Measurements from ENCODE around the gene PEPD.
"Not testable (repeated sequence)": the region's sequence is repeated elsewhere in the genome, so short reads cannot be mapped to it uniquely, and the experiment has no call there.

PEPD gene

DNA sequence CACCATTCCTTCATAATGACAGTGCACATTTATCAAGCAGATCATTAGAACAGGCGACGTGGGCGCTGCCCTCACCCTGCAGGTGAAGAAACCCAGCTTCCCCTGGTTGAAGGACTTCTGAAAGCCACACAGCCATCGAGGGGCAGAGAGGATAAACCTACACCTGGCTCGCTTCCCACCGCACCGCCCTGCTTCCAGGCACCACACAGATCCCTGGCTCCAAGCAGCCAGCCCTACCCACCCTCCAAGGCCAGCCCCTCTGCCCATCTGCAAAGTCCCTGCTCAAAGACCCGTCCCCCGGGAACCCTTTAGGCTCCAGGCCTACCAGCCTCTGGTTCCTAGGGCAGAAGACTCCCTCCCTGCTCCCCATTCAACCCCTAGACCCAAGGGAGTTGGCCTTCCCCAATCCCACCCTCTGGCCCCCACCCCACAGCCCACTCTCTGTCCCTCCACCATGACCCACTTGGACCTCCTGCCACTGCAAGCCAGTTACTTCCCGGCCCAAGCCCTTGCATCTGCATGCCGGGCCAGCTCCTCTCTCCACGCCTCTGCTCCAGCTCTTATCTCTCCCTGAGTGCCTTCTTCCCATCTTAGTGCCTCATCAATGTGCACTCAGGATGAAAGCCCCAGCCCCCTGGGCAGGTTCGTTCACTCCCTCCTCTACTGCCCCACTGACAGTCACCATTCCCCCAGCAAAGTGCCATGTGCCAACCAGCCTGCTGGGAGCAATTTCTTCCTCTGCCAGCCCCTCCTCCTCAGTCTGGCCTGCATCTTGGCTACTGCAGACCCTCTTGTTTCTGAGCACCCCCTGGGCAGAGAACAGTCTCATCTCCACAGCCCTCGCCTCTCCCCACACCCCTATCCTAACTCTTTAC, 28.0 kb downstream of the PEPD start:
- H3K9me3 ChIP-seq (ENCODE audit: low read length), result no peaks in the 10 kb centered on the region
- no peak overlapping the region for H3K9ac ChIP-seq (ENCODE audit: low read length)
- no peak overlapping the region for H3K27ac ChIP-seq (ENCODE audit: low read depth, low read length)
- no peaks in the 10 kb centered on the region for H3K27me3 ChIP-seq (ENCODE audit: control insufficient read depth in 1 of 2, insufficient read depth in 2 of 2, low read length in 2 of 2)
- no peaks in the 10 kb centered on the region for H3K4me1 ChIP-seq (ENCODE audit: insufficient read depth, low read length)
- H3K4me3 ChIP-seq (ENCODE audit: low read depth in 1 of 2, low read length in 2 of 2), result no peak overlapping the region
- peaks cover 6% of the 10 kb centered on the region for H3K36me3 ChIP-seq (ENCODE audit: insufficient read depth, low read length)

DNA sequence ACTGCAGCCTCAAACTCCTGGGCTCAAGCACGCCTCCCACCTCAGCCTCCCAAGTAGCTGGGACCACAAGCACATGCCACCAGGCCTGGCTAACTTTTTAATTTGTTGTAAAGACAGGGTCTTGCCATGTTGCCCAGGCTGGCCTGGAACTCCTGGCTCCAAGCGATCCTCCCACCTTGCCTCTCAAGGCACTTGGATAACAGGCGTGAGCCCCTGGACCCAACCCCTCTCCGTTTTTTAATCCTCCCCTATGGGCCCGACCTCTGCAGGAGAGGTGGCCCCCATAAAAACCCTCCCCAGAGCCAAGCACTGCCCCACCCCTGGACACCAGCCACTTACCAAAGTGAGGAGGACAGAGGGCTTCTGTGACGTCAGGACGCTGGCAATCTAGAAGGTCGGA, 28.6 kb downstream of the PEPD start:
- Histone ChIP-seq H3K27ac (ENCODE audit: low read depth, low read length) (no peak overlapping the region), H3K27me3 (ENCODE audit: control insufficient read depth in 1 of 2, insufficient read depth in 2 of 2, low read length in 2 of 2) (no peaks in the 10 kb centered on the region), H3K9ac (ENCODE audit: low read length) (no peak overlapping the region), H3K4me3 (ENCODE audit: low read depth in 1 of 2, low read length in 2 of 2) (no peak overlapping the region), H3K4me1 (ENCODE audit: insufficient read depth, low read length) (no peaks in the 10 kb centered on the region), H3K9me3 (ENCODE audit: low read length) (no peaks in the 10 kb centered on the region), H3K36me3 (ENCODE audit: insufficient read depth, low read length) (peaks cover under 1% of the 10 kb centered on the region)

DNA sequence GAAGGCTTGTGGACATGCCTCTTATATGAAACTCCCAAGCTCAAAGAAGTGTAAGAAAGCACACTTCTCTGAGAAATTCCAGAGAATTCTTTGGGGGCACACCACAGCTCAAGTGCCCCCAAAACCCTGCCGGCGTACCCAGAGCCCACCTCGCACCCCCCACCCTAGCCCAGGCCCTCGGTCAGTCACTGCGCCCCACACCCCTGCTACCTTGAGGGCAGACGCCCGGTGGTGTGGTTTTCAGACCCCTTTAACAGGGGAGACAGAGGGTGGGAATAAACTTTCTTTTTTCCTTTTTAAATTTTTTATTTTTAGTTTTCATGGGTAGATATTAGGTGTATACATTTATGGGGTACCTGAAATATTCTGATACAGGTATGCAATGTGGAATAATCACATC, 29.5 kb downstream of the PEPD start:
- H3K4me3 ChIP-seq (ENCODE audit: low read depth in 1 of 2, low read length in 2 of 2), result no peak overlapping the region
- H3K9ac ChIP-seq (ENCODE audit: low read length), result no peak overlapping the region
- H3K9me3 ChIP-seq (ENCODE audit: low read length), result no peaks in the 10 kb centered on the region
- no peaks in the 10 kb centered on the region for H3K4me1 ChIP-seq (ENCODE audit: insufficient read depth, low read length)
- H3K27ac ChIP-seq (ENCODE audit: low read depth, low read length), result no peak overlapping the region
- no peaks in the 10 kb centered on the region for H3K36me3 ChIP-seq (ENCODE audit: insufficient read depth, low read length)
- H3K27me3 ChIP-seq (ENCODE audit: control insufficient read depth in 1 of 2, insufficient read depth in 2 of 2, low read length in 2 of 2), result no peaks in the 10 kb centered on the region

DNA sequence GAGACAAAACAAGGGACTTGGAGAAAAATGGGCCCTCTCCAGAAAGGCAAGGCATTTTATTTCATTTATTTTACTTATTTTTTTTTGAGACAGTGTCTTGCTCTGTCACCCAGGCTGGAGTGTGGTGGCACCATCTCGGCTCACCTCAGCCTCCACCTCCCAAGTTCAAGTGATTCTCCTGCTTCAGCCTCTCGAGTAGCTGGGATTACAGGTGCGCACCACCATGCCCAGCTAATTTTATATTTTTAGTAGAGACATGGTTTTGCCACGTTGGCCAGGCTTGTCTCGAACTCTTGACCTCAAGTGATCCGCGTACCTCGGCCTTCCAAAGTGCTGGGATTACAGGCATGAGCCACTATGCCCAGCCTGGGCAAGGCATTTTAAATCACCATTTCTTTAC, 31.0 kb downstream of the PEPD start:
- H3K4me3 ChIP-seq (ENCODE audit: low read depth in 1 of 2, low read length in 2 of 2); H3K36me3 ChIP-seq (ENCODE audit: insufficient read depth, low read length); H3K4me1 ChIP-seq (ENCODE audit: insufficient read depth, low read length); H3K9me3 ChIP-seq (ENCODE audit: low read length); H3K27ac ChIP-seq (ENCODE audit: low read depth, low read length); H3K27me3 ChIP-seq (ENCODE audit: control insufficient read depth in 1 of 2, insufficient read depth in 2 of 2, low read length in 2 of 2); H3K9ac ChIP-seq (ENCODE audit: low read length): not testable (repeated sequence)

DNA sequence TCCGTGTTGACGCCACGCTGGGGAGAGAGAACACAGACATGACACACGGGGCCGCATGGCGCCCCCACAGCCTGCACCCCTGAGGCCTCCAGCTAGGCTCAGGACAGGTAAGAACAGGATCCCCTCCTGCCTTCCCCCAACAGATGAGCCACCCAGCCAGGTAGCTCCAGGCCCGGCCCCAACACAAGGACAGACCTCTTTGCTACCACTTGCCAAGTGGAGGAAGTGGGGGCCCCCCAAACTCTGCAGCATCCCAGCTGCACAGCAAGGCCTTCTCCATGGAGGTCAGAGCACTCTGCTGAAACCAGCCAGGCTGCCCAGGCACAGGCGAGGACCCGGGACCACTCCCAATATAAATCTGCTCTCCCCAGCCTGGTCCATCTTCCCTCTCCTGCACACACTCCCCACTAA, 31.5 kb downstream of the PEPD start:
- H3K27ac ChIP-seq (ENCODE audit: low read depth, low read length), result no peak overlapping the region
- no peaks in the 10 kb centered on the region for H3K36me3 ChIP-seq (ENCODE audit: insufficient read depth, low read length)
- no peaks in the 10 kb centered on the region for H3K9me3 ChIP-seq (ENCODE audit: low read length)
- no peak overlapping the region for H3K4me3 ChIP-seq (ENCODE audit: low read depth in 1 of 2, low read length in 2 of 2)
- no peaks in the 10 kb centered on the region for H3K4me1 ChIP-seq (ENCODE audit: insufficient read depth, low read length)
- H3K27me3 ChIP-seq (ENCODE audit: control insufficient read depth in 1 of 2, insufficient read depth in 2 of 2, low read length in 2 of 2), result no peaks in the 10 kb centered on the region
- H3K9ac ChIP-seq (ENCODE audit: low read length), result no peak overlapping the region

DNA sequence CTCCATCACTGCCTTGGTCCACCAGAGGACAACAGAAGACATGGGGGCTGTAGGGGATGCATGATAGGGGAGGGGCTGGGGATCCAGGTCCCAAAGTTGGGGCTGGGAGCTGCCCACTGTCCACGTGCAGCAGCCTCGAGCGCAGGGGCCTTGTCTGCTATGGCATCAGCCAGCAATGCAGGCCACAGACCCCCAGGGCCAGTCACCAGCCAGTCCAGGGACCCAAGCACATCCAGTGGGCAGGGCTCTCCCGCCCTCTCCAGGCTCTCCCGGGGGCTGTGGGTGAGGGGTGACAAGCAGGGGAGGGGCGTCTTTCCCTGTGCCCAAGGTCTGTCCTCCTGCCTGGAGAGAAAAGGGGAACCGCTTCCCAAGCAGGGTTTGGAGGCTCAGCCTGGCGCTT, 32.8 kb downstream of the PEPD start:
- no peaks in the 10 kb centered on the region for H3K4me1 ChIP-seq (ENCODE audit: insufficient read depth, low read length)
- no peak overlapping the region for H3K27ac ChIP-seq (ENCODE audit: low read depth, low read length)
- H3K36me3 ChIP-seq (ENCODE audit: insufficient read depth, low read length), result no peaks in the 10 kb centered on the region
- no peaks in the 10 kb centered on the region for H3K27me3 ChIP-seq (ENCODE audit: control insufficient read depth in 1 of 2, insufficient read depth in 2 of 2, low read length in 2 of 2)
- no peaks in the 10 kb centered on the region for H3K9me3 ChIP-seq (ENCODE audit: low read length)
- H3K9ac ChIP-seq (ENCODE audit: low read length), result no peak overlapping the region
- no peak overlapping the region for H3K4me3 ChIP-seq (ENCODE audit: low read depth in 1 of 2, low read length in 2 of 2)

DNA sequence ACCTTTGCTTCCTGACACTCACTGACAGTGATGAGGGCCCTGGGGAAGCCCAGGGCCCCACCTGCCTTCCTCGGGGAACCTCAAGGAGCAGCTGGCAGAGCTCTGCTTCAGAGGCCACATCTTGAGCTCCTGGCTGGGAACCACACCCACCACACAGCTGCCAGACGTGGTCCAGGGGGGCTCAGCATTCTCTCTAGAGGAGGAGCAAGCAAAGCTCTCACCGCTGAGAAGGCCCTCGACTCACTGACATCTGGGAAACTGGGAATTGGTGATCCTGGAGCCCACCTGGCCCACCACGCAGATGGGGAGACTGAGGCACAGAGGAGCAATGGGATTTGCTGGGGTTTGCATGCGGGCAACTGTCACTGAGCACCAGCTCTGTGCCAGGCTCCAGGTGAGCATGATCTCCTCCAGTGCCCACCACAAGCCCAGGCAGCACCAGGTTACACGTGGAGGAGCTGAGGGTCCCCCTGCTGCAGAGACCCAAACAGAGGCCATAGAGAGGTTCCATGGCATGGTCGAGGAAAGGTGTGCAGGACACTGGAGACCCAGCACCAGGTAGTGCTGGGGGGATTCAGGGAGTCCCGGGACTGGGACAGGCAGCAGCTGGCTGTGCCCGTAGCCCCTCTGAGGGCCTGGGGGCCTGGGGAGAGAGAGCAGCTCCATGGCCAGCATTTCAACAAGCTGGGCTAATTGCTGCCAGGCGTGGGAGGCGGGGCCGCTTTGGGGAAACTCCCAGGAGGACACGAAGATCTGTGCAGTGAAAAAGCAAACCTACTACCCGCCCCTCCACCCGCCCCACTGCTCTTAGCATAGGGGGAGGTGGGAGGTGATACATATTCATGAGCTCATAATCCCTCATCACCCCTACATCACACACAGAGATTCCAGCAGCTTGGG, 33.4 kb downstream of the PEPD start:
- Histone ChIP-seq H3K9ac (ENCODE audit: low read length) (no peak overlapping the region), H3K27me3 (ENCODE audit: control insufficient read depth in 1 of 2, insufficient read depth in 2 of 2, low read length in 2 of 2) (no peaks in the 10 kb centered on the region), H3K27ac (ENCODE audit: low read depth, low read length) (no peak overlapping the region), H3K4me3 (ENCODE audit: low read depth in 1 of 2, low read length in 2 of 2) (no peak overlapping the region), H3K9me3 (ENCODE audit: low read length) (no peaks in the 10 kb centered on the region), H3K36me3 (ENCODE audit: insufficient read depth, low read length) (no peaks in the 10 kb centered on the region), H3K4me1 (ENCODE audit: insufficient read depth, low read length) (no peaks in the 10 kb centered on the region)

DNA sequence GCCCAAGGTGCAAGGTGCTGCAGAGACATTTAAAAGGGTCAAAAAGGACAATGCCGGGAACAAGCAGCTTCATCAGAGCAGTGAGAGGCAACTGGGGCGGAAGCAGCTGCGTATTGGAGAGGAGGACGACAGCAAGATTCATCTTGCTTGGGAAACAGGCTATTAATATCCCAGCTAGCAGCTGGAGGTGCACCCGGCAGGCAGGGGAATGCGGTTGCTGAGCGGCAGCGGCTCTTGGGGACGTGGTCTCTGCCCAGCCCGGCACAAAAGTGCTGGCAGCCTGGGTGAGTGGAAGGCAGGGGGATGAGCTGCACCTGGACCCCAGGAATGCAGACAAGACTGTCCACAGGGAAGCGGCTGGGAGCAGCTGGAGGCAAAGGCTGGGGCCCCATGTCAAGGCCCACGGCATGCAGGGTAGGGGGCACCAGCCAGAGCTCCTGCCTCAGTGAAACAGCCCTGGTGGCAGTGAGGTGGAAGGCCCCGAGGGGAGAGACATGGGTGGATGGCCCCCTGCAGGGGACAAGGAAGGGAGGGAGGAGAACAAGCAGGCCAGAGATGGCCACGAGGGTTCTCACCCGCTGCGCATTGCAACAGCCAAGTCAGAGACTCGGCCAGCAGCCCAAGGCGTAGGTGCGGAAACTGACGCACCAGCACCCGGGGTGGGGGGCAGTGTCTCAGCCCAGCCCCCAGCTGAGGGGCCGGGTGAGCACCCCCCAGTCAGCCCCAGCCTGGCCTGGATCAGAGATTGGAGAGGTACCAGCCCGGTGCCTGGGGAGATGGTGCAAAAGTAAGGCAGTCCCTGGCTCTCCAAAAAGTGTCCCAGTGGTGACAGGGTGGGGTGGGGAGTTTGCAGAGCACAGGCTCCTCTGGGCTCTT, 34.4 kb downstream of the PEPD start:
- no peaks in the 10 kb centered on the region for H3K4me1 ChIP-seq (ENCODE audit: insufficient read depth, low read length)
- no peaks in the 10 kb centered on the region for H3K9me3 ChIP-seq (ENCODE audit: low read length)
- no peak overlapping the region for H3K27ac ChIP-seq (ENCODE audit: low read depth, low read length)
- H3K36me3 ChIP-seq (ENCODE audit: insufficient read depth, low read length), result no peaks in the 10 kb centered on the region
- no peak overlapping the region for H3K4me3 ChIP-seq (ENCODE audit: low read depth in 1 of 2, low read length in 2 of 2)
- no peak overlapping the region for H3K9ac ChIP-seq (ENCODE audit: low read length)
- no peaks in the 10 kb centered on the region for H3K27me3 ChIP-seq (ENCODE audit: control insufficient read depth in 1 of 2, insufficient read depth in 2 of 2, low read length in 2 of 2)

DNA sequence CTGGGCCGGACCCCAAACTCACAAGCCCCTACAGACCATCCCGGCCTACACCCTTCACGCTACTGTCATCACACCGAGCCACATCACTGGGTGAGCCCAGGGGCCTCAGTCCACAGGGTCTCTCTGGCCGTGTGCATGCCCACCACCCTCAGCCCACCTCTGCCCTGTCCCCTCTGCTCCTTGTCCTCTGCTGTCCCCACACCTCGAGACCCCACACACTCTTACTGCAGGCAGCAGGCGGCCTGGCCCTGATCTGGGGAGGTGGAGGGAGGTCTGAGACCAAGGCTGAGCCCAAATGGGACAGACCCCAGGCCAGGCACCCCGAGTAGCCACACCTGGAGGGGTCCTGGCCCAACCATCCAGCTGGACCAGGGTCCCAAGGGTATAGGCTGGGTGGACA, 35.2 kb downstream of the PEPD start:
- Histone ChIP-seq H3K27me3 (ENCODE audit: control insufficient read depth in 1 of 2, insufficient read depth in 2 of 2, low read length in 2 of 2) (no peaks in the 10 kb centered on the region), H3K36me3 (ENCODE audit: insufficient read depth, low read length) (no peaks in the 10 kb centered on the region), H3K9me3 (ENCODE audit: low read length) (no peaks in the 10 kb centered on the region), H3K4me1 (ENCODE audit: insufficient read depth, low read length) (no peaks in the 10 kb centered on the region), H3K9ac (ENCODE audit: low read length) (no peak overlapping the region), H3K27ac (ENCODE audit: low read depth, low read length) (no peak overlapping the region), H3K4me3 (ENCODE audit: low read depth in 1 of 2, low read length in 2 of 2) (no peak overlapping the region)

DNA sequence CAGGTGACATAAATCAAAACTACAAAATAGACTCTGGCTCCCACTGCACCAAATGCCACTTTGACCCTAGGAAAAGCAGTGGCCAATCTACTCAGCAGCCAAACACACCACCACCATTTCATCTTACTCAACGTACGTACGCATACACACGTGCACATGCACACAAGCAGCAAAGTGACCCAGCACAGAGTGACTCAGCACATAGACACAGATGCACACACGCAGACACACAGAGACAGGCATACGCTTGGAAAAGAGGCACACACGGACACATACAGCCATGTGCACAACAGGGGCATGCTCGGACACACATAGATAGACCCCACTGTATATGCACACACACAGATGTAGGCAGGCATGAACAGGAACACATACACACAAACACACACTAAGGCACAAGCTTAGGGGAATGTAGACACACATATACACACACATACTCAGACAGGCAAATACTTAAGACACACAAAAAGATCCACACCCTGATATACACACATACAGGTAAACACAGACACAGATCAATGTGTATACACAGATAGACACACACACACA, 37.3 kb downstream of the PEPD start:
- Histone ChIP-seq H3K27ac (ENCODE audit: low read depth, low read length) (no peak overlapping the region), H3K36me3 (ENCODE audit: insufficient read depth, low read length) (peaks cover 5% of the 10 kb centered on the region), H3K4me1 (ENCODE audit: insufficient read depth, low read length) (no peaks in the 10 kb centered on the region), H3K9ac (ENCODE audit: low read length) (no peak overlapping the region), H3K27me3 (ENCODE audit: control insufficient read depth in 1 of 2, insufficient read depth in 2 of 2, low read length in 2 of 2) (no peaks in the 10 kb centered on the region), H3K4me3 (ENCODE audit: low read depth in 1 of 2, low read length in 2 of 2) (no peak overlapping the region), H3K9me3 (ENCODE audit: low read length) (no peaks in the 10 kb centered on the region)

DNA sequence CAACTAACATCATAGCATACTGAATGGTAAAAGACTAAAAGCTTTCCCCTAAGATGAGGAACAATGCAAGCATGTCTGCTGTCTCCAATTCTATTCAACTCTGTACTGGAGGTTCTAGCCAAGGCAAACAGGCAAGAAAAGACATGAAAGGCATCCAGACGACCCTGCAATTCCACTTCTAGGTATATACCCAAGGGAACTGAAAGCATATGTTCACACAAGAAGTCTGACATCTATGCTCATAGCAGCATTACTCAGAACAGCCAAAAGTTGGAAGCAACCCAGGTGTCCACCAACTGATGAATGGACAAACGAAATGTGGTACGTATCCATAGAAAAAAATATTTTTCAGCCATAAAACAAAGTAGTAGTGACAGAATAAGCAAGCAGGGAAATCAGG, 39.1 kb downstream of the PEPD start:
- Histone ChIP-seq H3K4me3 (ENCODE audit: low read depth in 1 of 2, low read length in 2 of 2) (no peak overlapping the region), H3K9ac (ENCODE audit: low read length) (no peak overlapping the region), H3K27me3 (ENCODE audit: control insufficient read depth in 1 of 2, insufficient read depth in 2 of 2, low read length in 2 of 2) (no peaks in the 10 kb centered on the region), H3K36me3 (ENCODE audit: insufficient read depth, low read length) (peaks cover 6% of the 10 kb centered on the region), H3K9me3 (ENCODE audit: low read length) (no peaks in the 10 kb centered on the region), H3K27ac (ENCODE audit: low read depth, low read length) (no peak overlapping the region), H3K4me1 (ENCODE audit: insufficient read depth, low read length) (no peaks in the 10 kb centered on the region)

Data from muscle layer of colon (tissue), 2 donors.